Choroid plexus epithelial cell (primary cell): ENCODE measurements around the gene RHBDF2.

ENCODE experiments used
- DNase-seq: peaks from one replicate; pipeline ENCODE4 v3.0.0-alpha.2; 2010; ENCODE audit warnings: low read depth
- H3K4me3 ChIP-seq: 2 replicates; pipeline ENCODE4 v1.5.1; 2011; ENCODE audit warnings: low read depth, mild to moderate bottlenecking, control low read depth, low read length, moderate library complexity
- CTCF ChIP-seq: conservative IDR thresholded peaks from 2 replicates; pipeline ENCODE4 v1.5.1; 2011; ENCODE audit warnings: low read depth, mild to moderate bottlenecking, control low read depth, inconsistent platforms, low read length, moderate library complexity

RHBDF2 gene

GRCh38 chr17:76435751-76436150, 65.5 kb downstream of the RHBDF2 start:
- DNase-seq: no peak
- H3K4me3 ChIP-seq: no peak overlapping the region
- no peak for TF ChIP-seq CTCF

GRCh38 chr17:76434870-76435269, 66.4 kb downstream of the RHBDF2 start:
- TF ChIP-seq CTCF: no peak
- no peak for DNase-seq
- no peak overlapping the region for H3K4me3 ChIP-seq

GRCh38 chr17:76433693-76434092, 67.5 kb downstream of the RHBDF2 start:
- TF ChIP-seq CTCF: no peak
- no peak overlapping the region for H3K4me3 ChIP-seq
- no peak for DNase-seq

- DNase-seq: peak; percentile 51
- H3K4me3 ChIP-seq: no peak overlapping the region
- peak; percentile 51 for TF ChIP-seq CTCF
These were observed 68.4 kb downstream of the RHBDF2 start for GRCh38 chr17:76432712-76433336.

- no peak overlapping the region for H3K4me3 ChIP-seq
- DNase-seq: peak; percentile 25
- peak; percentile 19 for TF ChIP-seq CTCF
These were observed 69.2 kb downstream of the RHBDF2 start for GRCh38 chr17:76432004-76432403.

- no peak for TF ChIP-seq CTCF
- no peak for DNase-seq
- H3K4me3 ChIP-seq: no peak overlapping the region
These were observed 69.7 kb downstream of the RHBDF2 start for GRCh38 chr17:76431509-76431908.

- no peak overlapping the region for H3K4me3 ChIP-seq
- TF ChIP-seq CTCF: no peak
- peak; percentile 57 for DNase-seq
These were observed 72.7 kb downstream of the RHBDF2 start for GRCh38 chr17:76428511-76428910.
